K562 (cell line): Measurements from ENCODE around the gene CCNDBP1. TPM values are rescaled to one million over a fixed set of nuclear protein-coding genes. Genes with fewer than 3 reads are reported as not detected.

Source experiments
- ATAC-seq: fragments of 200-7000 bp; cut with Tn5 transposase; 3 replicates; pipeline ENCODE4 v1.9.1; 2020; ENCODE audit warnings: moderate library complexity
- BruUV-seq: library from RNA; stranded (reverse); fragments of 400-500 nt; replicated peaks from 2 replicates; lab custom pipeline; 2021; lab: Mats Ljungman, UMichigan
- CTCF ChIA-PET: fragments of 300-600 bp; formaldehyde crosslinking; extraction: SDS; loops from one replicate; lab custom pipeline; 2021; ENCODE audit warnings: low intra/inter-chr PET ratio; lab: Yijun Ruan, JAX
- POLR2A ChIA-PET: fragments of 300-600, 350-650 bp; sonication (Branson Sonifier 250); formaldehyde crosslinking; extraction: SDS; loops from one replicate; lab custom pipeline; 2021; ENCODE audit warnings: antibody characterized with exemption, inconsistent platforms; lab: Yijun Ruan, JAX
- DNase-seq, 4 experiments: peaks; one replicate each; pipeline versions ENCODE4 v3.0.0 to v3.0.0-alpha.2; 2011 to 2018; ENCODE audit warnings: low spot score in 3 of 4, mixed read lengths in 3 of 4; ENCODE audit errors: extremely low read depth in 1 of 4
- FAIRE-seq: peaks from 2 replicates; lab custom pipeline; 2011; peaks lifted over from hg19 to GRCh38; lab: Jason Lieb, UNC
- H2AFZ ChIP-seq: 2 replicates; pipeline ENCODE4 v1.6.0; 2011; ENCODE audit warnings: low read depth, low read length, control low read depth, inconsistent platforms
- H3K27ac ChIP-seq: fragments of 200-600 bp; 3 replicates; pipeline ENCODE4 v1.8.0; 2011; ENCODE audit warnings: low read depth, mild to moderate bottlenecking, control low read depth, inconsistent platforms, low read length, moderate library complexity, mixed read lengths; ENCODE audit errors: extremely low read depth
- H3K27me3 ChIP-seq, 2 experiments: fragments of 300-600 bp in 1 of 2; 2 replicates in 1 of 2; 3 replicates in 1 of 2; pipeline versions ENCODE4 v1.6.0 to v1.8.0; 2011; ENCODE audit warnings: inconsistent platforms in 2 of 2, low read length in 2 of 2, mild to moderate bottlenecking in 1 of 2, mixed read lengths in 1 of 2, moderate library complexity in 1 of 2; ENCODE audit not compliant: control insufficient read depth in 2 of 2, insufficient read depth in 2 of 2
- H3K36me3 ChIP-seq: fragments of 300-600 bp; 3 replicates; pipeline ENCODE4 v1.8.0; 2011; ENCODE audit warnings: mild to moderate bottlenecking, low read length, inconsistent platforms; ENCODE audit not compliant: control insufficient read depth, insufficient read depth
- H3K4me1 ChIP-seq, 2 experiments: fragments of 200-600 bp in 1 of 2; replicated peaks in 1 of 2; 2 replicates in 1 of 2; 3 replicates in 1 of 2; pipeline versions ENCODE4 v1.5.1 to v1.8.0; 2011; ENCODE audit warnings: inconsistent platforms in 2 of 2, low read length in 2 of 2, mild to moderate bottlenecking in 1 of 2, mixed read lengths in 1 of 2, moderate library complexity in 1 of 2; ENCODE audit not compliant: control insufficient read depth in 2 of 2, insufficient read depth in 2 of 2
- H3K4me2 ChIP-seq: 2 replicates; pipeline ENCODE4 v1.6.1; 2011; ENCODE audit warnings: low read length, control low read depth, inconsistent platforms, mixed read lengths; ENCODE audit not compliant: insufficient read depth
- H3K4me3 ChIP-seq: fragments of 200-600 bp; sonication (generic), shearing (Covaris generic); 2 replicates; pipeline ENCODE4 v1.5.1; 2016; ENCODE audit warnings: control low read depth, inconsistent platforms
- H3K79me2 ChIP-seq: fragments of 200-600 bp; 3 replicates; pipeline ENCODE4 v1.8.0; 2011; ENCODE audit warnings: low read length, inconsistent platforms; ENCODE audit not compliant: control insufficient read depth, insufficient read depth
- H3K9ac ChIP-seq, 2 experiments: 2 replicates each; pipeline versions ENCODE4 v1.6.0 to v1.6.1; 2011; ENCODE audit warnings: low read depth in 2 of 2, low read length in 2 of 2, control low read depth in 1 of 2, inconsistent platforms in 1 of 2, mild to moderate bottlenecking in 1 of 2, mixed read lengths in 1 of 2; ENCODE audit not compliant: insufficient read depth in 1 of 2
- H3K9me1 ChIP-seq: one replicate; pipeline ENCODE4 v1.6.0; 2011; ENCODE audit warnings: inconsistent platforms, mild to moderate bottlenecking, low read length, moderate library complexity; ENCODE audit not compliant: control insufficient read depth, insufficient read depth
- H3K9me3 ChIP-seq: replicated peaks from 2 replicates; pipeline ENCODE4 v1.5.1; 2011; ENCODE audit warnings: low read depth, low read length, inconsistent platforms; ENCODE audit not compliant: control insufficient read depth, insufficient read depth
- H4K20me1 ChIP-seq: replicated peaks from 2 replicates; pipeline ENCODE4 v1.6.1; 2011; ENCODE audit warnings: low read length, inconsistent platforms, mixed read lengths; ENCODE audit not compliant: control insufficient read depth, insufficient read depth
- CTBP1 ChIP-seq: fragments of 450-650 bp; IDR thresholded peaks from 2 replicates; pipeline ENCODE4 v1.6.1; 2016; ENCODE audit warnings: borderline replicate concordance
- EHMT2 ChIP-seq: fragments of 450-650 bp; IDR thresholded peaks from 2 replicates; pipeline ENCODE4 v1.6.1; 2018; ENCODE audit warnings: antibody characterized with exemption
- FUS ChIP-seq: fragments of 200-400 bp; formaldehyde crosslinking; optimal IDR thresholded peaks from 2 replicates; pipeline ENCODE3; 2017; ENCODE audit warnings: low read depth, low read length
- GTF2A2 ChIP-seq: IDR thresholded peaks from 2 replicates; pipeline ENCODE4 v1.6.1; 2016; ENCODE audit warnings: mild to moderate bottlenecking, missing genetic modification characterization, missing compliant biosample characterization
- MAFF ChIP-seq: IDR thresholded peaks from 2 replicates; pipeline ENCODE4 v1.6.1; 2012; ENCODE audit warnings: low read length, improper control_type of control experiment
- TAF9B ChIP-seq: fragments of 450-650 bp; IDR thresholded peaks from 2 replicates; pipeline ENCODE4 v1.6.1; 2018; ENCODE audit warnings: mild to moderate bottlenecking; ENCODE audit not compliant: partially characterized antibody
- TCFL5 ChIP-seq: fragments of 250-450 bp; sonication (Bioruptor Pico); conservative IDR thresholded peaks from 2 replicates; pipeline ENCODE4 v1.6.1; 2021; ENCODE audit warnings: mild to moderate bottlenecking, moderate library complexity, matching md5 sums
- XRCC3 ChIP-seq: fragments of 450-650 bp; IDR thresholded peaks from 2 replicates; pipeline ENCODE4 v1.6.1; 2017; ENCODE audit warnings: mild to moderate bottlenecking, moderate library complexity
- ZNF717 ChIP-seq: fragments of 250-450 bp; sonication (Bioruptor Pico); IDR thresholded peaks from 2 replicates; pipeline ENCODE4 v1.5.0; 2021
- WGBS: fragments of 100-300 bp; shearing (Covaris generic); methylation state at CpG from one replicate; pipeline ENCODE4 v1.1.6; 2016; ENCODE audit warnings: low coverage, mixed read lengths; ENCODE audit not compliant: insufficient coverage; ENCODE audit errors: missing lambda C conversion rate; 5-methylcytosine and 5-hydroxymethylcytosine counted together
- in situ Hi-C: fragments of 300-500 bp; cut with MboI; formaldehyde crosslinking; loops from 4 replicates; pipeline ENCODE4 v1.15.0; 2018; ENCODE audit warnings: inconsistent platforms, mixed read lengths
- intact Hi-C: fragments of 100-400 bp; cut with micrococcal nuclease; formaldehyde crosslinking; loops from 2 replicates; pipeline ENCODE4 v1.14.2; 2022
- polyA plus RNA-seq, 8 experiments: library from polyadenylated mRNA; depleted of rRNA in 4 of 8; stranded (reverse) in 5 of 8; unstranded in 3 of 8; fragments of >200 nt; fragmentation: Nextera tagmentation in 2 of 8; fragmentation: Illumina TruSeq in 1 of 8; extraction: Ambion mirVana in 2 of 8; extraction: Trizol in 1 of 8; gene quantifications; 2 replicates each; pipeline versions ENCODE4 v1.2.1 to v1.2.3, GENCODE V29; 2011 to 2014; ENCODE audit warnings: inconsistent platforms in 1 of 8, missing spikeins in 1 of 8
- total RNA-seq, 7 experiments: library from RNA; depleted of rRNA in 6 of 7; stranded (reverse); fragments of >200 nt in 6 of 7; fragmentation: Illumina TruSeq in 2 of 7; extraction: Trizol in 2 of 7; gene quantifications; 2 replicates each; pipeline versions ENCODE4 v1.2.1 to v1.2.3, GENCODE V29; 2011 to 2021; ENCODE audit warnings: low replicate concordance in 1 of 7
- TF ChIP-seq, protein P1 (sequence below): fragments of 250-450 bp; sonication (Bioruptor Pico); IDR thresholded peaks from 2 replicates; pipeline ENCODE4 v1.5.0; 2022; ENCODE audit warnings: mild to moderate bottlenecking
- TF ChIP-seq, protein P2 (sequence below), 3 experiments: IDR thresholded peaks in 2 of 3; conservative IDR thresholded peaks in 1 of 3; 2 replicates each; pipeline ENCODE4 v1.5.1; 2011 to 2012; ENCODE audit warnings: low read length in 3 of 3, mild to moderate bottlenecking in 3 of 3, control low read depth in 2 of 3, improper control_type of control experiment in 1 of 3, inconsistent platforms in 1 of 3, low read depth in 1 of 3, mixed read lengths in 1 of 3, moderate library complexity in 1 of 3; ENCODE audit not compliant: insufficient read depth in 2 of 3

Gene CCNDBP1
- total and polyA plus RNA-seq, 9 of the 15 experiments (the other 6 are each of a cell fraction or from before 2014, with no cell fraction given), result 37.0 to 111 (median 55.5) TPM

DNA sequence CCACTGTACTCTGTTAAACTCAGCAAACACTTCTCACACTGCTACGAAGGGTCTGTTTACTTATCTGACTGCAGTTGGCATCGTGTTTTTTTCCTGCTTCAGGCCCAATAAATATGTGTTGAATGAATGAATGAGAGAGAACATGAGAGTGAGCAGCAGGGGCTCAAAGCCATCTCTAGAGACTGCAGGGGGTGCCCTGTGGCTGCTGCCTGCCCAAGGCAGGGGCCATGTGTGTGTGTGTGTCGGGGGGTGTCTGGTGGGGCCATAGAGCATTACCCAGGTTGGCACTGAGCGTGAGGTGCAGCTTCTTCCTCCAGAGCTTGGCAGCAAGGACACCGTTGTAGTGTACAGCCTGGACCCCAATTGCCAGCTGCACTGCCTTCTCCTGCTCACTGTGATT lies 20.9 kb downstream of the CCNDBP1 start:
- TF ChIP-seq FUS (no peak), ZNF717 (CRISPR knock-in tag) (no peak), CTBP1 (no peak), TCFL5 (CRISPR knock-in tag) (no peak), MAFF (no peak), TAF9B (no peak), XRCC3 (no peak), GTF2A2 (tag) (no peak), EHMT2 (no peak)
- TF ChIP-seq, protein P1, sequence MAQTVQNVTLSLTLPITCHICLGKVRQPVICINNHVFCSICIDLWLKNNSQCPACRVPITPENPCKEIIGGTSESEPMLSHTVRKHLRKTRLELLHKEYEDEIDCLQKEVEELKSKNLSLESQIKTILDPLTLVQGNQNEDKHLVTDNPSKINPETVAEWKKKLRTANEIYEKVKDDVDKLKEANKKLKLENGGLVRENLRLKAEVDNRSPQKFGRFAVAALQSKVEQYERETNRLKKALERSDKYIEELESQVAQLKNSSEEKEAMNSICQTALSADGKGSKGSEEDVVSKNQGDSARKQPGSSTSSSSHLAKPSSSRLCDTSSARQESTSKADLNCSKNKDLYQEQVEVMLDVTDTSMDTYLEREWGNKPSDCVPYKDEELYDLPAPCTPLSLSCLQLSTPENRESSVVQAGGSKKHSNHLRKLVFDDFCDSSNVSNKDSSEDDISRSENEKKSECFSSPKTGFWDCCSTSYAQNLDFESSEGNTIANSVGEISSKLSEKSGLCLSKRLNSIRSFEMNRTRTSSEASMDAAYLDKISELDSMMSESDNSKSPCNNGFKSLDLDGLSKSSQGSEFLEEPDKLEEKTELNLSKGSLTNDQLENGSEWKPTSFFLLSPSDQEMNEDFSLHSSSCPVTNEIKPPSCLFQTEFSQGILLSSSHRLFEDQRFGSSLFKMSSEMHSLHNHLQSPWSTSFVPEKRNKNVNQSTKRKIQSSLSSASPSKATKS, result no peak
- TF ChIP-seq, protein P2, sequence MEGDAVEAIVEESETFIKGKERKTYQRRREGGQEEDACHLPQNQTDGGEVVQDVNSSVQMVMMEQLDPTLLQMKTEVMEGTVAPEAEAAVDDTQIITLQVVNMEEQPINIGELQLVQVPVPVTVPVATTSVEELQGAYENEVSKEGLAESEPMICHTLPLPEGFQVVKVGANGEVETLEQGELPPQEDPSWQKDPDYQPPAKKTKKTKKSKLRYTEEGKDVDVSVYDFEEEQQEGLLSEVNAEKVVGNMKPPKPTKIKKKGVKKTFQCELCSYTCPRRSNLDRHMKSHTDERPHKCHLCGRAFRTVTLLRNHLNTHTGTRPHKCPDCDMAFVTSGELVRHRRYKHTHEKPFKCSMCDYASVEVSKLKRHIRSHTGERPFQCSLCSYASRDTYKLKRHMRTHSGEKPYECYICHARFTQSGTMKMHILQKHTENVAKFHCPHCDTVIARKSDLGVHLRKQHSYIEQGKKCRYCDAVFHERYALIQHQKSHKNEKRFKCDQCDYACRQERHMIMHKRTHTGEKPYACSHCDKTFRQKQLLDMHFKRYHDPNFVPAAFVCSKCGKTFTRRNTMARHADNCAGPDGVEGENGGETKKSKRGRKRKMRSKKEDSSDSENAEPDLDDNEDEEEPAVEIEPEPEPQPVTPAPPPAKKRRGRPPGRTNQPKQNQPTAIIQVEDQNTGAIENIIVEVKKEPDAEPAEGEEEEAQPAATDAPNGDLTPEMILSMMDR (IDR thresholded peaks at IDR 0.05 in 2 of 3, conservative IDR thresholded peaks at IDR 0.05 in 1 of 3; ENCODE audit: insufficient read depth in 2 of 3, low read depth in 1 of 3, low read length in 3 of 3), result no peak
- H3K9me3 ChIP-seq, result no peaks in the 10 kb centered on the region
- 9% methylated on average over 5 of the region's 5 CpGs for WGBS
- FAIRE-seq, result no peak
- ChIA-PET CTCF (no interaction called here), POLR2A (interaction anchor here (3.5 kb wide), 1 partner anchor 12 kb away, joined by 20 read pairs; no protein-coding TSS in a partner anchor)
- in situ Hi-C loops, result loop anchor here (5.0 kb wide), 1 partner anchor 71 kb away; no protein-coding TSS in a partner anchor
- H3K4me3 ChIP-seq, result no peak overlapping the region
- H3K27ac ChIP-seq, result no peak overlapping the region
- intact Hi-C loops, result no loop called here
- no peaks in the 10 kb centered on the region for H3K79me2 ChIP-seq
- ATAC-seq, result no peak
- H3K9ac ChIP-seq, result no peak overlapping the region
- peaks cover 0 to 7% of the 10 kb centered on the region in 2 experiments; a peak in 2 of 5 replicates for H3K4me1 ChIP-seq
- no peaks in the 10 kb centered on the region for H3K36me3 ChIP-seq
- no TSS peak for BruUV-seq
- peaks cover 0 to 8% of the 10 kb centered on the region in 2 experiments; a peak in 1 of 5 replicates for H3K27me3 ChIP-seq
- H4K20me1 ChIP-seq, result no peaks in the 10 kb centered on the region
- no peak overlapping the region for H2AFZ ChIP-seq
- no peak overlapping the region for H3K4me2 ChIP-seq
- DNase-seq, result no peak
- no peaks in the 10 kb centered on the region for H3K9me1 ChIP-seq
